ENCODE measurements around the gene RMDN3. TPM values are rescaled to one million over a fixed set of nuclear protein-coding genes. Genes with fewer than 3 reads are reported as not detected.

Gene RMDN3
- total RNA-seq, 1 donor from 2014 or later, result 30.2 TPM

GRCh38 chr15:40743921-40744814 lies 10.9 kb downstream of the RMDN3 start:
- Mint-ChIP-seq H3K36me3 (ENCODE audit: unreplicated experiment) (peaks cover 19% of the 10 kb centered on the region), H3K4me3 (ENCODE audit: unreplicated experiment) (no peak overlapping the region), H3K27ac (ENCODE audit: unreplicated experiment) (no peak overlapping the region), H3K27me3 (ENCODE audit: unreplicated experiment) (no peaks in the 10 kb centered on the region), H3K4me1 (ENCODE audit: unreplicated experiment) (peaks cover 11% of the 10 kb centered on the region), H3K9me3 (ENCODE audit: unreplicated experiment) (no peaks in the 10 kb centered on the region)
- TF ChIP-seq CTCF (IDR thresholded peaks at IDR 0.05), result no peak
- no peak for DNase-seq (ENCODE audit: extremely low spot score, unreplicated experiment)

DNA sequence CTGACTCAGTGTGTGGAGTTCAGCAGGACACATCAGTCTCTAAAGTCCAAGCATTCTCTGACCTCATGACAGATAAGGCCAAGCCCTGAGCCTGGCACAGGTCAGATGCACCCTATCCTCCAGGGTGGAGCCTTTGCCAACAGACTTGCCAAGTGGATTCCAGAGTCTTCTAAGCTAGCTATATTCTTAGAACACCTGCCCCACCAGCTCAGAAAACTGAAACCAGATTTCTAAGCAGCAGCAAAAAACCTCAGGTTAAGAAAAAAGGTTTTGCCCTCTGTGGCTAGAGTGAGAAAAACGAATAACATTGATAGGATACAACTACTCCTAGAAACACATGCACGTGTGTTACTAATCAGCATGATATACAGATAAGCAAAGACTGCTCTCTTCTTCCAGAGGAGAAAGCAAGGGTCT lies 11.6 kb downstream of the RMDN3 start:
- no peak overlapping the region for H3K4me3 Mint-ChIP-seq (ENCODE audit: unreplicated experiment)
- no peak for TF ChIP-seq CTCF (IDR thresholded peaks at IDR 0.05)
- peaks cover 11% of the 10 kb centered on the region for H3K4me1 Mint-ChIP-seq (ENCODE audit: unreplicated experiment)
- H3K36me3 Mint-ChIP-seq (ENCODE audit: unreplicated experiment), result peaks cover 21% of the 10 kb centered on the region
- H3K27ac Mint-ChIP-seq (ENCODE audit: unreplicated experiment), result no peak overlapping the region
- DNase-seq (ENCODE audit: extremely low spot score, unreplicated experiment), result no peak
- H3K27me3 Mint-ChIP-seq (ENCODE audit: unreplicated experiment), result no peaks in the 10 kb centered on the region
- no peaks in the 10 kb centered on the region for H3K9me3 Mint-ChIP-seq (ENCODE audit: unreplicated experiment)

DNA sequence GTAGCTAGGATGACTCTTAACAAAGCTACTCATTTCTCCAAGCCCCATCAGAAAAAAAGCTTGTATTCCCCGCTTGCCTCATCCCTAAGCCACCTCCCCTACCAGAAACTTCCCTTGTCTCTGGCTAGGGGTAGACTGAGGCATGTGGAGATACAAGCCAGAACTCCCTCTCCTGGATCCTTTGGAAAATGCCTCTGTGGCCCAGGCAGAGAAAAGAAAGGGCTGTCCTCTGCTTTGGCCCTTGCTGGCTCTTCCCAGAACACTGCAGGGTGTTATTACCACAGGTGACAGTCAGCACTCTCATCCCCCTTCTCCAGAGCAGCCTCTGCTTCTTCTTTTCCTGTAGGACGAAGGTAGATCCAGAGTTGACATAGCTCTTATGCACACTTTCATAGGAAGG lies 15.2 kb downstream of the RMDN3 start:
- Mint-ChIP-seq H3K9me3 (ENCODE audit: unreplicated experiment) (no peaks in the 10 kb centered on the region), H3K4me3 (ENCODE audit: unreplicated experiment) (no peak overlapping the region), H3K27ac (ENCODE audit: unreplicated experiment) (no peak overlapping the region), H3K27me3 (ENCODE audit: unreplicated experiment) (no peaks in the 10 kb centered on the region), H3K4me1 (ENCODE audit: unreplicated experiment) (no peaks in the 10 kb centered on the region), H3K36me3 (ENCODE audit: unreplicated experiment) (peaks cover 37% of the 10 kb centered on the region)
- no peak for DNase-seq (ENCODE audit: extremely low spot score, unreplicated experiment)
- TF ChIP-seq CTCF (IDR thresholded peaks at IDR 0.05), result no peak

- H3K27ac Mint-ChIP-seq (ENCODE audit: unreplicated experiment), result no peak overlapping the region
- H3K4me3 Mint-ChIP-seq (ENCODE audit: unreplicated experiment), result no peak overlapping the region
Measured at GRCh38 chr15:40739047-40739446, 16.0 kb downstream of the RMDN3 start.

More at GRCh38 chr15:40739047-40739446, 16.0 kb downstream of the RMDN3 start:
- Mint-ChIP-seq H3K4me1 (ENCODE audit: unreplicated experiment) (no peaks in the 10 kb centered on the region), H3K36me3 (ENCODE audit: unreplicated experiment) (peaks cover 35% of the 10 kb centered on the region), H3K27me3 (ENCODE audit: unreplicated experiment) (no peaks in the 10 kb centered on the region), H3K9me3 (ENCODE audit: unreplicated experiment) (no peaks in the 10 kb centered on the region)
- DNase-seq (ENCODE audit: extremely low spot score, unreplicated experiment), result no peak
- no peak for TF ChIP-seq CTCF (IDR thresholded peaks at IDR 0.05)

All from osteocyte (in vitro differentiated cells).